ENCODE results near the gene THOC6. TPM values are rescaled to one million over a fixed set of nuclear protein-coding genes. Genes with fewer than 3 reads are reported as not detected.

Gene THOC6
- 10 to 100 TPM; 35.7 to 75.7 (median 48.3) TPM for polyA plus RNA-seq (ENCODE audit: low read depth in 6 of 6)

- peak within 1 kb of the TSS; percentile 76 to 99 (median 96) for H3K27ac Mint-ChIP-seq
- no peaks in the 10 kb centered on the region for H3K36me3 Mint-ChIP-seq
- H3K4me3 Mint-ChIP-seq: peak within 1 kb of the TSS; percentile 82 to 97 (median 95)
- H3K27me3 Mint-ChIP-seq: peaks cover 4 to 9% (median 5%) of the 10 kb centered on the region in 3 donors
- DNase-seq: peak; percentile 94
- peaks cover 41 to 62% (median 53%) of the 10 kb centered on the region in 3 donors for H3K4me1 Mint-ChIP-seq
- ATAC-seq (ENCODE audit: low read depth in 2 of 2): peak; percentile 86 to 87
- no peaks in the 10 kb centered on the region for H3K9me3 Mint-ChIP-seq
These were observed at the start of gene THOC6, which contains the start of gene HCFC1R1 for GRCh38 chr16:3023669-3024478. THOC6 (plus strand) TSS chr16:3024035; CDS start chr16:3024327, 292 bp downstream. HCFC1R1 (minus strand) TSS chr16:3023942; CDS start chr16:3023941, 1 bp downstream.

- ATAC-seq (ENCODE audit: low read depth in 2 of 2) (no peak), DNase-seq (no peak)
- no peaks in the 10 kb centered on the region for H3K36me3 Mint-ChIP-seq
- H3K27ac Mint-ChIP-seq: no peak overlapping the region
- peaks cover 4 to 20% (median 18%) of the 10 kb centered on the region in 3 donors for H3K27me3 Mint-ChIP-seq
- peak overlapping the region in 1 of 8 donors; percentile 33 for H3K4me3 Mint-ChIP-seq
- no peaks in the 10 kb centered on the region for H3K9me3 Mint-ChIP-seq
- H3K4me1 Mint-ChIP-seq: peaks cover 4 to 21% (median 8%) of the 10 kb centered on the region in 3 donors
These were observed 49.3 kb upstream of the THOC6 start for GRCh38 chr16:2974319-2975056.

GRCh38 chr16:2975161-2975795, 48.6 kb upstream of the THOC6 start:
- no peak overlapping the region for H3K4me3 Mint-ChIP-seq
- DNase-seq (no peak), ATAC-seq (ENCODE audit: low read depth in 2 of 2) (no peak)
- H3K36me3 Mint-ChIP-seq: no peaks in the 10 kb centered on the region
- H3K9me3 Mint-ChIP-seq: no peaks in the 10 kb centered on the region
- peaks cover 4 to 20% (median 18%) of the 10 kb centered on the region in 3 donors for H3K27me3 Mint-ChIP-seq
- no peak overlapping the region for H3K27ac Mint-ChIP-seq
- peaks cover 7 to 20% (median 11%) of the 10 kb centered on the region in 3 donors for H3K4me1 Mint-ChIP-seq

GRCh38 chr16:2976201-2976600, 47.6 kb upstream of the THOC6 start:
- ATAC-seq (ENCODE audit: low read depth in 2 of 2) (no peak), DNase-seq (no peak)
- Mint-ChIP-seq H3K9me3 (no peaks in the 10 kb centered on the region), H3K27me3 (peaks cover 4 to 15% (median 12%) of the 10 kb centered on the region in 3 donors), H3K27ac (peak overlapping the region in 1 of 6 donors; percentile 9), H3K4me1 (peaks cover 7 to 11% (median 11%) of the 10 kb centered on the region in 3 donors), H3K4me3 (no peak overlapping the region), H3K36me3 (no peaks in the 10 kb centered on the region)

- no peak for DNase-seq
- Mint-ChIP-seq H3K4me1 (peaks cover 10 to 16% (median 13%) of the 10 kb centered on the region in 3 donors), H3K4me3 (peak overlapping the region in 1 of 8 donors; percentile 46), H3K27ac (no peak overlapping the region), H3K9me3 (no peaks in the 10 kb centered on the region), H3K36me3 (no peaks in the 10 kb centered on the region), H3K27me3 (peaks cover 4 to 11% (median 11%) of the 10 kb centered on the region in 3 donors)
- no peak for ATAC-seq (ENCODE audit: low read depth in 2 of 2)
These were observed 47.2 kb upstream of the THOC6 start for GRCh38 chr16:2976673-2977072.

- peak overlapping the region in 2 of 8 donors; percentile 36 to 46 for H3K4me3 Mint-ChIP-seq
These were observed 46.4 kb upstream of the THOC6 start for GRCh38 chr16:2977440-2977839.

GRCh38 chr16:2979669-2980226, 44.1 kb upstream of the THOC6 start:
- no peaks in the 10 kb centered on the region for H3K9me3 Mint-ChIP-seq
- ATAC-seq (ENCODE audit: low read depth in 2 of 2) (no peak), DNase-seq (no peak)
- peak overlapping the region in 7 of 8 donors; percentile 21 to 79 (median 53) for H3K4me3 Mint-ChIP-seq
- H3K27me3 Mint-ChIP-seq: peaks cover 0 to 4% (median 0%) of the 10 kb centered on the region in 3 donors
- no peak overlapping the region for H3K27ac Mint-ChIP-seq
- H3K36me3 Mint-ChIP-seq: no peaks in the 10 kb centered on the region
- peaks cover 13 to 29% (median 23%) of the 10 kb centered on the region in 3 donors for H3K4me1 Mint-ChIP-seq

More at GRCh38 chr16:2977440-2977839, 46.4 kb upstream of the THOC6 start:
- Mint-ChIP-seq H3K36me3 (no peaks in the 10 kb centered on the region), H3K4me1 (peaks cover 11 to 21% (median 13%) of the 10 kb centered on the region in 3 donors), H3K27ac (no peak overlapping the region), H3K9me3 (no peaks in the 10 kb centered on the region), H3K27me3 (peaks cover 4% of the 10 kb centered on the region in 3 donors)
- DNase-seq (no peak), ATAC-seq (ENCODE audit: low read depth in 2 of 2) (no peak)

- H3K4me1 Mint-ChIP-seq: peaks cover 13 to 29% (median 23%) of the 10 kb centered on the region in 3 donors
- H3K9me3 Mint-ChIP-seq: no peaks in the 10 kb centered on the region
- ATAC-seq (ENCODE audit: low read depth in 2 of 2): peak; percentile 83 to 89
These were observed 43.3 kb upstream of the THOC6 start, which contains the start of gene PKMYT1 for GRCh38 chr16:2980227-2981176. PKMYT1 (minus strand) TSS chr16:2980446; CDS start chr16:2979657, 789 bp downstream.

GRCh38 chr16:2981177-2981898, 42.5 kb upstream of the THOC6 start:
- no peaks in the 10 kb centered on the region for H3K9me3 Mint-ChIP-seq
- H3K4me1 Mint-ChIP-seq: peaks cover 13 to 29% (median 23%) of the 10 kb centered on the region in 3 donors
- ATAC-seq (ENCODE audit: low read depth in 2 of 2) (no peak), DNase-seq (no peak)
- H3K27me3 Mint-ChIP-seq: peaks cover 0 to 4% (median under 1%) of the 10 kb centered on the region in 3 donors
- peak overlapping the region in 5 of 6 donors; percentile 21 to 91 (median 52) for H3K27ac Mint-ChIP-seq
- peak overlapping the region; percentile 78 to 93 (median 84) for H3K4me3 Mint-ChIP-seq
- no peaks in the 10 kb centered on the region for H3K36me3 Mint-ChIP-seq

More at GRCh38 chr16:2980227-2981176, 43.3 kb upstream of the THOC6 start, which contains the start of gene PKMYT1:
- Mint-ChIP-seq H3K27me3 (peaks cover 0 to 4% (median 0%) of the 10 kb centered on the region in 3 donors), H3K36me3 (no peaks in the 10 kb centered on the region), H3K27ac (peak within 1 kb of the TSS in 5 of 6 donors; percentile 21 to 70 (median 39)), H3K4me3 (peak within 1 kb of the TSS; percentile 78 to 93 (median 84))
- DNase-seq: peak; percentile 96

GRCh38 chr16:2981899-2982250, 42.0 kb upstream of the THOC6 start:
- DNase-seq (no peak), ATAC-seq (ENCODE audit: low read depth in 2 of 2) (no peak)
- H3K36me3 Mint-ChIP-seq: no peaks in the 10 kb centered on the region
- H3K9me3 Mint-ChIP-seq: no peaks in the 10 kb centered on the region
- peak overlapping the region in 4 of 6 donors; percentile 49 to 91 (median 54) for H3K27ac Mint-ChIP-seq
- H3K4me1 Mint-ChIP-seq: peaks cover 13 to 29% (median 23%) of the 10 kb centered on the region in 3 donors
- peaks cover 0 to 6% (median 3%) of the 10 kb centered on the region in 3 donors for H3K27me3 Mint-ChIP-seq
- H3K4me3 Mint-ChIP-seq: peak overlapping the region; percentile 36 to 93 (median 80)

GRCh38 chr16:2982402-2982801, 41.4 kb upstream of the THOC6 start:
- Mint-ChIP-seq H3K9me3 (no peaks in the 10 kb centered on the region), H3K27me3 (peaks cover 0 to 8% (median 0%) of the 10 kb centered on the region in 3 donors), H3K27ac (peak overlapping the region in 1 of 6 donors; percentile 82), H3K4me3 (peak overlapping the region in 7 of 8 donors; percentile 36 to 93 (median 79)), H3K36me3 (no peaks in the 10 kb centered on the region), H3K4me1 (peaks cover 13 to 29% (median 23%) of the 10 kb centered on the region in 3 donors)
- DNase-seq: no peak
- ATAC-seq (ENCODE audit: low read depth in 2 of 2): no peak
